Endothelial cell of umbilical vein (primary cell): Measurements from ENCODE around the gene TMIGD2. TPM values are rescaled to one million over a fixed set of nuclear protein-coding genes. Genes with fewer than 3 reads are reported as not detected.

Source experiments
- BruUV-seq: library from RNA; stranded (reverse); fragments of 400-500 nt; replicated peaks from 2 replicates; lab custom pipeline; 2021; lab: Mats Ljungman, UMichigan
- CTCF ChIA-PET: fragments of 300-600, 350-600 bp; sonication (Branson Sonifier 250); formaldehyde crosslinking; loops from one replicate; lab custom pipeline; 2021; ENCODE audit warnings: antibody characterized with exemption, inconsistent platforms; lab: Charles Lee
- POLR2A ChIA-PET: fragments of 300-600, 350-600 bp; sonication (Branson Sonifier 250); formaldehyde crosslinking; loops from one replicate; lab custom pipeline; 2021; ENCODE audit warnings: antibody characterized with exemption, inconsistent platforms; lab: Charles Lee
- DNase-seq: peaks from one replicate; pipeline ENCODE4 v3.0.0-alpha.2; 2011; ENCODE audit warnings: low read depth, low spot score
- FAIRE-seq: peaks from 2 replicates; lab custom pipeline; 2011; peaks lifted over from hg19 to GRCh38; lab: Jason Lieb, UNC
- H2AFZ ChIP-seq: 2 replicates; pipeline ENCODE4 v1.6.0; 2012; ENCODE audit warnings: low read depth, low read length, control low read depth, inconsistent platforms
- H3K27ac ChIP-seq: 2 replicates; pipeline ENCODE4 v1.5.1; 2011; ENCODE audit warnings: low read depth, mild to moderate bottlenecking, control low read depth, low read length, moderate library complexity; ENCODE audit not compliant: insufficient read depth
- H3K27me3 ChIP-seq, 2 experiments: 2 replicates each; pipeline versions ENCODE4 v1.6.0 to v1.6.1; 2011; ENCODE audit warnings: low read length in 2 of 2, mixed read lengths in 1 of 2; ENCODE audit not compliant: control insufficient read depth in 2 of 2, insufficient read depth in 2 of 2
- H3K36me3 ChIP-seq, 2 experiments: 2 replicates in 1 of 2; 3 replicates in 1 of 2; pipeline ENCODE4 v1.5.1; 2011; ENCODE audit warnings: low read length in 2 of 2, mild to moderate bottlenecking in 1 of 2, moderate library complexity in 1 of 2; ENCODE audit not compliant: control insufficient read depth in 2 of 2, insufficient read depth in 2 of 2; ENCODE audit errors: extremely low read depth in 1 of 2
- H3K4me1 ChIP-seq: 3 replicates; pipeline ENCODE4 v1.5.1; 2011; ENCODE audit warnings: mild to moderate bottlenecking, low read length; ENCODE audit not compliant: control insufficient read depth, insufficient read depth; ENCODE audit errors: extremely low read depth
- H3K4me2 ChIP-seq: 2 replicates; pipeline ENCODE4 v1.6.1; 2011; ENCODE audit warnings: low read length, control low read depth, mixed read lengths; ENCODE audit not compliant: insufficient read depth
- H3K4me3 ChIP-seq, 3 experiments: fragments of 200-600 bp in 1 of 3; sonication (generic), shearing (Covaris generic) in 1 of 3; replicated peaks in 1 of 3; 2 replicates each; pipeline ENCODE4 v1.5.1; 2011 to 2016; ENCODE audit warnings: control low read depth in 3 of 3, low read length in 3 of 3, mild to moderate bottlenecking in 2 of 3, inconsistent platforms in 1 of 3, low read depth in 1 of 3, moderate library complexity in 1 of 3; ENCODE audit not compliant: insufficient read depth in 1 of 3
- H3K79me2 ChIP-seq: 2 replicates; pipeline ENCODE4 v1.6.0; 2012; ENCODE audit warnings: low read length, inconsistent platforms; ENCODE audit not compliant: control insufficient read depth, insufficient read depth
- H3K9ac ChIP-seq: replicated peaks from 2 replicates; pipeline ENCODE3; 2011; ENCODE audit warnings: low read length, control low read depth; ENCODE audit not compliant: insufficient read depth; ENCODE audit errors: extremely low read depth
- H3K9me1 ChIP-seq: replicated peaks from 3 replicates; pipeline ENCODE4 v1.6.0; 2011; ENCODE audit warnings: mild to moderate bottlenecking, low read length; ENCODE audit not compliant: control insufficient read depth, insufficient read depth; ENCODE audit errors: extremely low read depth
- H3K9me3 ChIP-seq: replicated peaks from 2 replicates; pipeline ENCODE4 v1.5.1; 2012; ENCODE audit warnings: low read length, inconsistent platforms; ENCODE audit not compliant: control insufficient read depth, insufficient read depth
- H4K20me1 ChIP-seq: replicated peaks from 2 replicates; pipeline ENCODE3; 2011; ENCODE audit warnings: mild to moderate bottlenecking, low read length; ENCODE audit not compliant: control insufficient read depth, insufficient read depth; ENCODE audit errors: extremely low read depth
- EZH2 ChIP-seq: IDR thresholded peaks from 2 replicates; pipeline ENCODE4 v1.6.1; 2012; ENCODE audit warnings: borderline replicate concordance, low read depth, mild to moderate bottlenecking, moderate library complexity, low read length, inconsistent platforms; ENCODE audit not compliant: severe bottlenecking
- FOS ChIP-seq: IDR thresholded peaks from 2 replicates; pipeline ENCODE4 v1.6.1; 2011; ENCODE audit warnings: mild to moderate bottlenecking, low read length, moderate library complexity, borderline replicate concordance; ENCODE audit not compliant: insufficient read depth
- GATA2 ChIP-seq: IDR thresholded peaks from 2 replicates; pipeline ENCODE4 v1.7.0; 2011; ENCODE audit warnings: low read depth, mild to moderate bottlenecking, moderate library complexity, mixed read lengths, low read length; ENCODE audit not compliant: insufficient read length, insufficient read depth
- JUN ChIP-seq: IDR thresholded peaks from 2 replicates; pipeline ENCODE4 v1.6.1; 2011; ENCODE audit warnings: borderline replicate concordance, low read depth; ENCODE audit not compliant: insufficient read length, insufficient read depth
- MYC ChIP-seq: IDR thresholded peaks from one replicate; pipeline ENCODE4 v1.6.1; 2011; ENCODE audit warnings: mild to moderate bottlenecking, low read depth, low read length
- POLR2A ChIP-seq: IDR thresholded peaks from 2 replicates; pipeline ENCODE4 v1.6.1; 2012; ENCODE audit warnings: low read depth, mild to moderate bottlenecking, control low read depth, low read length
- POLR2AphosphoS5 ChIP-seq: IDR thresholded peaks from 2 replicates; pipeline ENCODE4 v1.6.1; 2012; ENCODE audit warnings: low read depth, mild to moderate bottlenecking, control low read depth, low read length, moderate library complexity; ENCODE audit not compliant: insufficient read depth
- dilution Hi-C: fragments of 300-500 bp; cut with MboI; formaldehyde crosslinking; loops from one replicate; pipeline ENCODE4 v1.15.0; 2019; ENCODE audit warnings: low sequenced_read_pairs; ENCODE audit not compliant: extremely low pct_ligation_motif_present
- intact Hi-C: fragments of 100-400 bp; cut with micrococcal nuclease; formaldehyde crosslinking; loops from one replicate; pipeline ENCODE4 v1.10.0; 2022
- polyA plus RNA-seq, 4 experiments: library from polyadenylated mRNA; depleted of rRNA in 3 of 4; stranded (reverse) in 3 of 4; unstranded in 1 of 4; fragments of >200 nt; gene quantifications; 2 replicates each; pipeline versions ENCODE4 v1.2.1 to v1.2.3, GENCODE V29; 2011 to 2012; ENCODE audit warnings: missing spikeins in 1 of 4
- total RNA-seq: library from RNA; stranded (reverse); gene quantifications from 2 replicates; pipeline ENCODE4 v1.2.3, GENCODE V29; 2021
- TF ChIP-seq, protein P1 (sequence below), 2 donors: IDR thresholded peaks; 1 replicate in 1 of 2; 2 replicates in 1 of 2; pipeline ENCODE4 v1.5.1; 2011; ENCODE audit warnings: low read length in 2 of 2, mild to moderate bottlenecking in 2 of 2, moderate library complexity in 2 of 2, control low read depth in 1 of 2, inconsistent platforms in 1 of 2, low read depth in 1 of 2; ENCODE audit not compliant: insufficient read depth in 1 of 2; ENCODE audit errors: extremely low read depth in 1 of 2
- TF ChIP-seq, protein P2 (sequence below): IDR thresholded peaks from 2 replicates; pipeline ENCODE4 v1.6.1; 2011; ENCODE audit not compliant: insufficient read depth, insufficient read length

The TMIGD2 gene
- total and polyA plus RNA-seq, 2 donors (not counting 3 experiments of a cell fraction or from before 2014, with no cell fraction given) = not detected

DNA sequence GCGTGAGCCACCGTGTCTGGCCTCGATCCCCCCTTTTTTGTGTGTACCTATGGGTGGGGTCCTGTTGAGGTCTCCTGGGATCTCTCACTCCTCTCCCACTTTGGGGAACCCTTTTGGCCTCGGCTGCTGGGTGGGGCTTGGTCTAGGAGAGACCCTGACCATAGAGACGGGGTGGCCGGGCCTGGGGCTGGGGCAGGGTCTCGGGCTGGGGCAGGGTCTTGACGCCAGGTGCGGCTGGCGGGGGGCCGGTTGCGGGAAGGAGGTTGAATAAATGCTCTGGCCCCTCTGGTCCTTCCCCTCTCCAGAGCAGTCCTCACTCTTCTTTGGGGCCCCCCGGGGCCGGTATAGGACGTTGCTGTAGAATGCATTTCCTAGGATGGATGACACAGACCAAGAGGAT, 9.7 kb downstream of the TMIGD2 start:
- DNase-seq (no peak), FAIRE-seq (no peak)
- H3K4me2 ChIP-seq = no peak overlapping the region
- no peak overlapping the region for H3K9ac ChIP-seq
- H3K36me3 ChIP-seq = no peaks in the 10 kb centered on the region
- no peak overlapping the region for H2AFZ ChIP-seq
- H3K4me1 ChIP-seq = no peaks in the 10 kb centered on the region
- H3K27me3 ChIP-seq = no peaks in the 10 kb centered on the region
- no peak for TF ChIP-seq POLR2AphosphoS5
- TF ChIP-seq, protein P1, sequence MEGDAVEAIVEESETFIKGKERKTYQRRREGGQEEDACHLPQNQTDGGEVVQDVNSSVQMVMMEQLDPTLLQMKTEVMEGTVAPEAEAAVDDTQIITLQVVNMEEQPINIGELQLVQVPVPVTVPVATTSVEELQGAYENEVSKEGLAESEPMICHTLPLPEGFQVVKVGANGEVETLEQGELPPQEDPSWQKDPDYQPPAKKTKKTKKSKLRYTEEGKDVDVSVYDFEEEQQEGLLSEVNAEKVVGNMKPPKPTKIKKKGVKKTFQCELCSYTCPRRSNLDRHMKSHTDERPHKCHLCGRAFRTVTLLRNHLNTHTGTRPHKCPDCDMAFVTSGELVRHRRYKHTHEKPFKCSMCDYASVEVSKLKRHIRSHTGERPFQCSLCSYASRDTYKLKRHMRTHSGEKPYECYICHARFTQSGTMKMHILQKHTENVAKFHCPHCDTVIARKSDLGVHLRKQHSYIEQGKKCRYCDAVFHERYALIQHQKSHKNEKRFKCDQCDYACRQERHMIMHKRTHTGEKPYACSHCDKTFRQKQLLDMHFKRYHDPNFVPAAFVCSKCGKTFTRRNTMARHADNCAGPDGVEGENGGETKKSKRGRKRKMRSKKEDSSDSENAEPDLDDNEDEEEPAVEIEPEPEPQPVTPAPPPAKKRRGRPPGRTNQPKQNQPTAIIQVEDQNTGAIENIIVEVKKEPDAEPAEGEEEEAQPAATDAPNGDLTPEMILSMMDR (IDR thresholded peaks at IDR 0.05; ENCODE audit: extremely low read depth in 1 of 2, insufficient read depth in 1 of 2, low read depth in 1 of 2, low read length in 2 of 2) = no peak
- TF ChIP-seq JUN = no peak
- ChIA-PET POLR2A (no interaction called here), CTCF (no interaction called here)
- no peaks in the 10 kb centered on the region for H3K9me3 ChIP-seq
- no peaks in the 10 kb centered on the region for H4K20me1 ChIP-seq
- no peak overlapping the region for H3K4me3 ChIP-seq
- H3K27ac ChIP-seq = no peak overlapping the region
- dilution Hi-C loops = no loop called here
- H3K79me2 ChIP-seq = no peaks in the 10 kb centered on the region
- intact Hi-C loops = no loop called here
- no TSS peak for BruUV-seq
- no peaks in the 10 kb centered on the region for H3K9me1 ChIP-seq

DNA sequence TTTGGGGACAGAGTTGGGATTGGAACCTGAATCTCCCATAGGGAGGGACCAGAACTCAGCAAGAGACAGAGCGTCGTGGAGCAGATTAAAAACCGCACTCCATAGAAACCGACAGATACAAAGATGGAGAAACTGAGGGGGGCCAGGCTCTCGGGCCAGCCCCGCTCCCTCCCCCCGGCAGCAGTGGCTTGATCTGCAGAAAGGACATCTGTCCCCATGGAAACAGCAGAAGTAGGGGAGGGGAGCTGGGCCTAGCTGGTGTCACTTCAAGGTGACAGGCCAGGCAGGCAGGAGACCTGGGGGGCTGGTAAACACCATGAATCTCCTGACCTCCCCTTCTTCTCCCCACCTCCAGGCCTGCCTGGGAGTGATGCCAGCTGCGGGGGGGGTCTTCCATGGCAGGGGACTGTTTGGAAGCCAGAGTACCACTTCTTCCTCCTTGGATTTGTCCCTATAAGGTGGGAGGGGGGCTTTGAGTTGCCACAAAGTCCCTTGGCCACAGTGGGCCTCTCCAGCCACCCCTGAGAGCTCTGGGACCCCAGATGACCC, 10.9 kb downstream of the TMIGD2 start:
- H3K27me3 ChIP-seq = no peaks in the 10 kb centered on the region
- H2AFZ ChIP-seq = no peak overlapping the region
- ChIA-PET POLR2A (no interaction called here), CTCF (interaction anchor here (0.8 kb wide), 1 partner anchor 10 kb away, joined by 4 read pairs; no protein-coding TSS in a partner anchor)
- H3K4me2 ChIP-seq = no peak overlapping the region
- no peak for DNase-seq
- dilution Hi-C loops = no loop called here
- no peaks in the 10 kb centered on the region for H3K36me3 ChIP-seq
- no TSS peak for BruUV-seq
- no peaks in the 10 kb centered on the region for H4K20me1 ChIP-seq
- no peak for FAIRE-seq
- H3K4me3 ChIP-seq = no peak overlapping the region
- H3K79me2 ChIP-seq = no peaks in the 10 kb centered on the region
- no peaks in the 10 kb centered on the region for H3K4me1 ChIP-seq
- TF ChIP-seq JUN (no peak), GATA2 (no peak), MYC (no peak), EZH2 (no peak), POLR2A (no peak), FOS (no peak), POLR2AphosphoS5 (no peak)
- TF ChIP-seq, protein P1 (IDR thresholded peaks at IDR 0.05; ENCODE audit: extremely low read depth in 1 of 2, insufficient read depth in 1 of 2, low read depth in 1 of 2, low read length in 2 of 2) = no peak
- TF ChIP-seq, protein P2, sequence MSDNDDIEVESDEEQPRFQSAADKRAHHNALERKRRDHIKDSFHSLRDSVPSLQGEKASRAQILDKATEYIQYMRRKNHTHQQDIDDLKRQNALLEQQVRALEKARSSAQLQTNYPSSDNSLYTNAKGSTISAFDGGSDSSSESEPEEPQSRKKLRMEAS = no peak
- intact Hi-C loops = no loop called here
- H3K9me1 ChIP-seq = no peaks in the 10 kb centered on the region
- no peak overlapping the region for H3K9ac ChIP-seq
- H3K27ac ChIP-seq = no peak overlapping the region
- H3K9me3 ChIP-seq = no peaks in the 10 kb centered on the region
